ENCODE measurements around the gene ALDH9A1.

DNA sequence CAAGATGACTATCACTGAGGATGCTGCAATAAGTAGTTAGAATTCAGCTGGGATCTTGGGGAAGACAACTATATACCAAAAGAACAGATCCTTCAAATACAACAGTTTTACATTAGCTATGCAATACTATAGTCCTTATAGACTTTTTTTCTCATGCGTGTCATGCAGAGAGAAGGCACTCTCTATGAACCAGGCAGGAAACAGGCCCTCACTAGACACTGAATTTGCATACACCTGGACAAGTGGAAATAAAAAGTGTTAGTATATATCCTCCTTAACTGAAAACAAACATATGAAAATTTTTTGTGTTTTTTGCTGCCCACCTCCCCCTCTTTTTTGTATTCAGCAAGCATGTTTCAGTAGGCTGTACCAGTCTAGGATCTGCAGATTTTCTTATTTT lies 40.4 kb upstream of the ALDH9A1 start:
- no peak for TF ChIP-seq POLR2A (IDR thresholded peaks at IDR 0.05; ENCODE audit: low read depth)
- TF ChIP-seq, protein P1, sequence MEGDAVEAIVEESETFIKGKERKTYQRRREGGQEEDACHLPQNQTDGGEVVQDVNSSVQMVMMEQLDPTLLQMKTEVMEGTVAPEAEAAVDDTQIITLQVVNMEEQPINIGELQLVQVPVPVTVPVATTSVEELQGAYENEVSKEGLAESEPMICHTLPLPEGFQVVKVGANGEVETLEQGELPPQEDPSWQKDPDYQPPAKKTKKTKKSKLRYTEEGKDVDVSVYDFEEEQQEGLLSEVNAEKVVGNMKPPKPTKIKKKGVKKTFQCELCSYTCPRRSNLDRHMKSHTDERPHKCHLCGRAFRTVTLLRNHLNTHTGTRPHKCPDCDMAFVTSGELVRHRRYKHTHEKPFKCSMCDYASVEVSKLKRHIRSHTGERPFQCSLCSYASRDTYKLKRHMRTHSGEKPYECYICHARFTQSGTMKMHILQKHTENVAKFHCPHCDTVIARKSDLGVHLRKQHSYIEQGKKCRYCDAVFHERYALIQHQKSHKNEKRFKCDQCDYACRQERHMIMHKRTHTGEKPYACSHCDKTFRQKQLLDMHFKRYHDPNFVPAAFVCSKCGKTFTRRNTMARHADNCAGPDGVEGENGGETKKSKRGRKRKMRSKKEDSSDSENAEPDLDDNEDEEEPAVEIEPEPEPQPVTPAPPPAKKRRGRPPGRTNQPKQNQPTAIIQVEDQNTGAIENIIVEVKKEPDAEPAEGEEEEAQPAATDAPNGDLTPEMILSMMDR (IDR thresholded peaks at IDR 0.05): no peak

All from esophagus muscularis mucosa (tissue), 3 donors.